Activated gamma-delta T cell treated with Interleukin-2 at 50 U/mL for 16 hours (primary cell): Measurements from ENCODE around the gene HAL.
"Not testable (repeated sequence)": the region's sequence is repeated elsewhere in the genome, so short reads cannot be mapped to it uniquely, and the experiment has no call there.

Source experiments
- DNase-seq: peaks from one replicate; pipeline ENCODE4 v3.0.0-alpha.2; 2020

The HAL gene

GRCh38 chr12:95976416-95976832 lies 19.7 kb downstream of the HAL start:
- DNase-seq = no peak

- DNase-seq = no peak
Observed at GRCh38 chr12:95975491-95975890, 20.7 kb downstream of the HAL start.

DNA sequence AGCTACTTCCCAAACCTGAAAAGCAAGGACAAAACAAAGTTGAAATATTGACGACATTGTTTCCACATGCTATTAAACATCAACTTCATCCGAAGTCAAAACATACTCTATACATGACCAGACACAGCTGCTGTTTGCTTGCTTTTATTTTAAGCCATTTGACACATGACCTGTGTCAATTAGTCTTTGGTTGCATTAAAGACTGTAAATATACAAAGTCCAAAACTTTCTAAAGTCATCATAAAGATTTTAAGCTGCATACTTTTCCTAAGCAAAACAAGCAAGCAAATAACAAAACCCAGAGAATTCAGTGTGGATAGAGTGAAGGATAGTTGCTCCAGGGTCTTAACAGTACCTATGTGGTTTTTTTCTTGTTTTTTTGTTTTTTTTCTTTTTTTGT lies 21.8 kb downstream of the HAL start:
- no peak for DNase-seq

DNA sequence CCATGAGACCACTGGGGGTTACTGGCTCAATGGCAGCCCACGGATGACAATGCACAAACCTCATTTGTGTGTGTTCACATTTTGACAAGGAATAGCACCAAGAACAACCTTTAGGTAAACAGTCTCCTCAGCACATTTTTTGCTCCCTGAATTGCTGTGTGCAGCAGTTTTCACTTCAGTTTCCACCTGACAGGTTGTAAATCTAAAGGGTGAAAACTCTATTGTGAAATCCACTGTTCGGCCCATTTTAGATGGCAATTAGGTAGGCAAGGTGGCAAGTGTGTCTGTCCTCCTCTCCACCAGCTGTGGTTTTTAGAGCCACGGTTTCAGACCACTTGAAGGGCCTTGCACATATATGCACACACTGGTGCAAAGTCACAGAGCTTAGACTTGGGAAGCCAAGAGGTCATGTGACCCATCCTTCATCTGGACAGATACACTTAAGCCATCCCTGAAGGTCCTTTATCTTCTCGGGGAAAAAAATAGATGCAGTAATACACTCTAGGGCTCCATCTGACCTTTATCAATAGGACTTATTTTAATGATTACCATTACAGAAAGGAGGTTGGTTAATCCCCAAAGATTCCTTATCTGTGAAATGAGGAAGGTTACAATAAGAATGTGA lies 23.2 kb downstream of the HAL start:
- DNase-seq = no peak

GRCh38 chr12:95970905-95971304 lies 25.2 kb downstream of the HAL start:
- no peak for DNase-seq

- not testable (repeated sequence) for DNase-seq
Observed at GRCh38 chr12:95969116-95969515, 27.0 kb downstream of the HAL start.

- no peak for DNase-seq
Observed at GRCh38 chr12:95967301-95967700, 28.8 kb downstream of the HAL start.

DNA sequence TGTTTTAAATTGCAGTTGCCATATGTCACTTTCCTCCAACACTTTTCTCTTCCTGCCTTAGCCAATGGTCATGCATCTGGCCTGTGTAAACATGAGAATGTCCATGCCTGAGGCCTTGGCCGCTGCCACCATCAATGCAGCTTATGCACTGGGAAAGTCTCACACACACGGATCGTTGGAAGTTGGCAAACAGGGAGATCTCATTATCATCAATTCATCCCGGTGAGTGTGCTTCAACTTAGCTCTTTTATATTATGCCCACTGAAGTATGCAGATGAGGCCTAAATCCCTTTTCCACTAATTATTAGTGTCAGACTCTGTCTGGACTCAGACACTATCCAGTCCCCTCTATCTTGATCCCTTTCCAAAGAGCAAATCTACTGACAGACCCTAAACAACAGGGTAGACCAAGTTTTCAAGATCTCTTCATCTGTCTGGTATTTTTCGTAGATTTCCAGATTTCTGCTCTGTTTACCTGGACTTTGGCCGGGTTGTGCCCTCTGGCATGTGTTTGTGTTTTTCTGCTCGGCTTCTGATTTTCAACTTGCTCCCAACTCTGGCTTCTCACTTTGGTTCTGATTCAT lies 29.8 kb downstream of the HAL start:
- DNase-seq = no peak

DNA sequence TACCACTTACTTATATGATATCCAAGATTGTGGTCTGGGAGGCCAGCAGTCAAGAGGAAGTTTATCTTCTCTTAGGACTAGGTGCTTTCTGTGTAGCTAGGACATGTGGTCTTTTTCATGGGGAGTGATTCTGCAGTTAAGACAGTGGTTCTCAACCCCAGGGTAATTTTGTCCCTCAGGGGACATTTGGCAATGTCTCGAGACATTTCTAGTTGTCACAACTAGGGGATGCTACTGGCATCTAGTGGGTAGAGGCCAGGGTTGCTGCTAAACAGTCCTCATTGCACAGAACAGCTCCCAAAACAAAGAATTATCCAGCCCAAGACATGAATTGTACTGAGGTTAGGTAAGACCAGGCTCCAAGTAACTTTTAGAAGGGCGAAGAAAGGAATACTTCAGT lies 33.0 kb downstream of the HAL start:
- no peak for DNase-seq

DNA sequence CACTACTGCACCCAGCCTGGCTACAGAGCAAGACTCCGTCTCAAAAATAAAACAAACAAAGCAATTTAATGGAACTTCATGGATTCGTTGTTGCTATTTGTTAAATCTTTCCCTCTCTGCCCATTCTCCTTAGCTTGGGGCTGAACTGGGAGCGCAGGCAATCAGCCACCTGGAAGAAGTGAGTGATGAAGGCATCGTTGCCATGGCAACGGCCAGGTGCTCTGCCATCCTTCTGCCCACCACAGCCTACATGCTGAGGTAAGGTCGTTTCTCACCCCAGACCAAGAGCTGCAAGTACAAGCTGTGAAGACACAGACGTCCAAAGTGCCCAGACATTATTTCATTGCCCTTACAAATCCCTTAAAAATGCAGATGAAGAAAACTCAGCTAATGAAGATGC lies 33.9 kb downstream of the HAL start:
- DNase-seq = no peak

- no peak for DNase-seq
Observed at GRCh38 chr12:95960241-95960640, 35.9 kb downstream of the HAL start.

DNA sequence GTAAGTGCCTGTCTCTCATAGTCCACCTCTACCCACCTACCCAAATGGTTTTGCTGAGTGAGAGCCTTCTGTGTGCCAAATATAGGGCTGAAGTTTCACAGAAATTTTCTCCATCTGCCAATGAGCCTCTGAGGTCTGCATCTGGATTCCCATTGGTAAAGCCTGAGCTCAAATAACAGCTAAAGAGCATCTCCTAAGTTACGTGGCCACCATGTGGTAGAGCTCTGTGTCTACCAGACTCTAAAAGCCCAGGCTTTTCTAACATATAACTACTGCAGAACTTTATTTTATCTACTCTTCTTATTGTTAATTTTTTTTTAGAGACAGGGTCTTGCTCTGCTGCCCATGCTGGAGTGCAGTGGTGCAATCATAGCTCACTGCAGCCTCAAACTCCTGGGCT lies 37.0 kb downstream of the HAL start:
- no peak for DNase-seq

DNA sequence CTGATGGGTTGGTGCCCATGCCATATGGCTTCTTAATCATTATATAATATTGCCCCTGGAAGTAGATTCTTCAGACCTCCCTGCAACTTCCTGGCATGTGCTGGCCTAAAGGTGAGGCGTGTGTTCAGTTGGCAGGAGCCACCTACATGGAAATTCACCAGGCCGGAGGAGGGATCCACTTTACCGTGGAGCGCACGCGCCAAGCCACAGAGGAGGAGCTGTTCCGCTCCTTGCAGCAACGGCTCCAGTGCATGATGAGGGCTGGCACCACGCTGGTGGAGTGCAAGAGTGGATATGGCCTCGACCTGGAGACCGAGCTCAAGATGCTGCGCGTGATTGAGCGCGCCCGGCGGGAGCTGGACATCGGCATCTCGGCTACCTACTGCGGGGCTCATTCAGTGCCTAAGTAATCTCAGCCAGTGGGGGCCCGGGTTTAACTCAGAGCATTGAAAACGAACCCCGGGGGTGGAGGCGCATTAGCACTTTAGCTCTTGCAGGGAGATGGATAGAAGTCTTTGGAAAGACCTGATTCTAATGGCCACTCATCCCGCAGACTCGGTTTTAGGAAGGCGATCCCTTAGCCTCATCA lies 39.5 kb downstream of the HAL start:
- no peak for DNase-seq

DNA sequence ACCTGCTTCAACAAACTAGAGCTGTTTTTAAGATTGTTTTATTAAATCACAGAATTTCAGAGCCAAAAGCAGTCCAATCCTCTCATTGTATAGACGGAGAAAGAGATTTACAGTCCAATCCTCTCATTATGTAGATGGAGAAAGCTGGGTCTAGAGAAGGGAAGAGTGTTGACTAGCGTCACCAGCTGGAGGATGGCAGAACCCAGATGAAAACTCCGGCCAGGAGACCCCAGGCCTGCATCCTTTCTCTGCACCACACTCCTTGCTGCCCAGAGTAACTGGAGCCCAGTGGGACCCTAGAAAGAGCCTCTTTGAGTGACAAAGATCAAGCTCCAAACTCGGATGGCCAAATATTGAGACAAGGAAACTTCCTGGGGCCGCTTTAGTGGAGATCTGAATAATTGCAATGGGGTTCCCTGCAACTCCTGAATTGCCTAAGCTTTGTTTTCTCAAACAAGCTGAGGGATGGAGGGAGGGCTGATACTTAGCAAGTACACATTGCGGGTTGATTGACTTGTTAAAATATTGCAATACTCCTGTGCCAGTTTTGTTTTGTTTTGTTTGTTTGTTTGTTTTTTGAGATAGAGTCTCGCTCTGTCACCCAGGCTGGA lies 40.5 kb downstream of the HAL start:
- DNase-seq = no peak

DNA sequence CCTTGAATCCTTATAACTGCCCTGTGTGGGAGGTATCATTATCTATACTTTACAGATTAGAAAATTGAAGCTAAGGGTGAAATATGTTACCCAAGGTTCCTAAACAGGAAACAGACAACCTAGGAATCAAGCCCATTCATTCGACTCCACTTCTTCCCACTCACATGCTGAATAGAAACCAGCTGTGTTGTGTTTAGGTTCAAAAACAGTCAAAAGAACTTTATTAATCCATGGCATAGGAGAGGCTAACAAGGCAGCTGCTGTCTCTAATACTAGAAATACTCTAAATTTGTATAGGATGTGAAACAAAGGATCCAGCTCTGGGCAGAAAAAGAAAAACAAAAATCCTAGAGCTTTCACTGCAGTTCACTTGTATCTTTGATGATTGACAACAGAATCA lies 43.1 kb downstream of the HAL start:
- no peak for DNase-seq

GRCh38 chr12:95951515-95951914 lies 44.6 kb downstream of the HAL start:
- DNase-seq = no peak

- DNase-seq = no peak
Observed at GRCh38 chr12:95949477-95950206, 46.5 kb downstream of the HAL start.

- no peak for DNase-seq
Observed at GRCh38 chr12:95944108-95944704, 51.9 kb downstream of the HAL start.

DNA sequence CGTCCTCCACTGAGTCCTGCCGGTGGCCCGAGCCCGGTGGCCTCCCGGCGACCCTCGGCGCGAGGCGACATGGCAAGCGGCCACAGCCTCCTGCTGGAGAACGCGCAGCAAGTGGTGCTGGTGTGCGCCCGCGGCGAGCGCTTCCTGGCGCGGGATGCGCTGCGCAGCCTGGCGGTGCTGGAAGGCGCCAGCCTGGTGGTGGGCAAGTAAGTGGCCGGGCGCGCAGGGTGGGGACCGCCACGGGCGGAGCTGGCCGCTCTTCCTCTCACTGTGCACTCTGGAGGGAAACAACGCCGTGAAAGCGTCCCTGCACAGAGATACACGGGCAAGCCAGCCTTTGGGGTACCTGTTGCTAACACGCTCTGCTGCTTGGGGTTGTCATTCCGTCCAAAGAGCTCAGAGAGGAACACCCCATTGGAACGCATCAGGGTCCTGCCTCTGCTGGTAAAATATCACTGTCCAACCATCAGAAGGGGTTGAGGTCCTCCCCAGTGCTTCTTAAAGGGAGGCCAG lies 52.8 kb downstream of the HAL start, which contains the start of gene AMDHD1:
AMDHD1 (plus strand) TSS at position 2 of the 513 bp plus-strand sequence; CDS start at position 70, 68 bp downstream.
- DNase-seq = peak; percentile 53

DNA sequence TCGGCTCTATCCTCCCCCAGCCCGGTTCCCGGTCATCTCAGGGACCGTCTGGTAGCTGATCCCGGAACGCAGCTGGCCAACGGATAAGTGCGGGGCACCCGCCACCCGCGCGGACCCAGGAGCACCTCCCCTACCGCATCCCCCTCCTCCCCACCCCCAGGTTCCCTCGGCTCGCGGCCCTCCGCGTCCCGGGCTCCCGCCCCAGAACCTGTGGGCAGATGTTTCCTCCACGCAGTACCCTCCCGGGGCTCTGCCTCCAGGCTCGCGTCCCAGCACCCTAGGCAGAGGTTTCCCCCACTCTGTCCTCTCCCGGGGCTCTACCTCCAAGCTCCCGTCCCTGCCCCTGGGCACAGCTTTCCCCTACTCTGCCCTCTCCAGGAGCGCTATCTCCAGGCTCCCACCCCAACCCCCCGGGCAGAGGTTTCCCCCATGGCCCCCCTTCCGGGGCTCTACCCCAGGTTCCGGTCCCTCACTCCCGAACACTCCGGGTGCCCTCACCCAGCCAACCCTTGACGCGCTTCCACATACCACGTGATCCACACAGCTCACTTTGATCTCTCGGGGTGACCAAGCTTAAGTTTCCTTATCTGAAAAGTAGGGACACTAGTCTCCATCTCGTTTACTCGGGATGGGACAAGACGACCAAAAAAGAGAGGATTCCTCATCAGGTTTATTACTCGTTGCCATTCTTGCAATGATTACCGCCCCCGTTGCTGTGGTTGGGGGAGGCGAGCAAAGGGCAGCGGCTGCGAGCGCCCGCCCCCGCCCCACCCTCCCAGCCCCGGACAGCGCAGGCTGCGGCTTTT lies 53.4 kb downstream of the HAL start, which contains the start of gene CCDC38:
CCDC38 (minus strand) TSS at position 91 of the 806 bp plus-strand sequence. CDS start 6,105 bp downstream, outside the sequence.
- peak; percentile 81 for DNase-seq

- peak; percentile 4 for DNase-seq
Observed at GRCh38 chr12:95942101-95942523, 54.0 kb downstream of the HAL start.

DNA sequence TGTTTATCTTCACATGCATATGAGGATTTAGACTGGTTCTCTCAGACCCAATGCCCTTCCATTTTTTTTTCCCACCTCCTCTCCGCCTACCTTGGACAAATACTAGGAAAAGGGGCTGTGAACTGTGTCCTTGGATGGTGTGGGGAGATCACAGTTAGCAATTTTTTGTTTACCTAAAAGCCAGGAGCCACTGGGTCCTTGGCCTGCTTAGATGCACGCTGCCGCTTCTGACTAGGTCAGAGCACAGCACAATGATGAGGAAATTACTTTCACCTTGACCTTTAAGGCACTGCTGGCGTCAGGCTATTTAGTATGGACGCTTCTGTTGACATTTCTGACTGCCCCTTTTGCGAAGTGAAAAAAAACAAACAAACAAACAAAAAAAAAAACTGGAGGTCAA lies 55.6 kb downstream of the HAL start:
- no peak for DNase-seq
